A549 (cell line): ENCODE results near the gene DHRS7B.

Experiments used
- BHLHE40 ChIP-seq: IDR thresholded peaks from 2 replicates; pipeline ENCODE4 v1.6.1; 2012; ENCODE audit warnings: low read depth, low read length, inconsistent platforms
- CEBPB ChIP-seq, 2 experiments: fragments of >200 bp in 1 of 2; sonication (Bioruptor Twin) in 1 of 2; formaldehyde crosslinking in 1 of 2; IDR thresholded peaks; 2 replicates each; pipeline ENCODE4 v1.6.1; 2012 to 2016
- CTCF ChIP-seq: fragments of >200 bp; sonication (Bioruptor Twin); formaldehyde crosslinking; IDR thresholded peaks from 3 replicates; pipeline ENCODE4 v1.5.1; 2016
- ELK1 ChIP-seq: fragments of 150-350 bp; IDR thresholded peaks from 2 replicates; pipeline ENCODE4 v1.6.1; 2014; ENCODE audit warnings: low read depth, mild to moderate bottlenecking, low read length
- JUN ChIP-seq, 2 experiments: fragments of >200 bp; sonication (Bioruptor Twin); formaldehyde crosslinking; IDR thresholded peaks; 2 replicates in 1 of 2; 3 replicates in 1 of 2; pipeline ENCODE4 v1.6.1; 2016 to 2017
- MAFK ChIP-seq: fragments of 450-650 bp; IDR thresholded peaks from 2 replicates; pipeline ENCODE4 v1.6.1; 2014; ENCODE audit not compliant: partially characterized antibody
- MAX ChIP-seq: IDR thresholded peaks from 2 replicates; pipeline ENCODE4 v1.6.1; 2012
- MYC ChIP-seq: IDR thresholded peaks from 2 replicates; pipeline ENCODE4 v1.6.1; 2012; ENCODE audit warnings: mild to moderate bottlenecking, inconsistent platforms, low read length, improper control_type of control experiment, borderline replicate concordance
- POLR2A ChIP-seq: IDR thresholded peaks from 2 replicates; pipeline ENCODE4 v1.6.1; 2012; ENCODE audit warnings: mild to moderate bottlenecking, low read length
- POLR2AphosphoS2 ChIP-seq: conservative IDR thresholded peaks from 2 replicates; pipeline ENCODE4 v1.6.1; 2012; ENCODE audit warnings: low read length, improper control_type of control experiment, inconsistent platforms
- REST ChIP-seq: fragments of 200-600 bp; sonication (generic); IDR thresholded peaks from 2 replicates; pipeline ENCODE4 v1.6.1; 2016; ENCODE audit warnings: antibody characterized with exemption, mild to moderate bottlenecking, moderate library complexity
- ZSCAN20 ChIP-seq: fragments of 250-450 bp; sonication (Bioruptor Pico); IDR thresholded peaks from 2 replicates; pipeline ENCODE4 v1.8.0; 2022; ENCODE audit warnings: mild to moderate bottlenecking, moderate library complexity

GRCh38 chr17:21171970-21172510, 45.3 kb downstream of the DHRS7B start:
- TF ChIP-seq BHLHE40 (no peak), ZSCAN20 (CRISPR knock-in tag) (no peak), ELK1 (no peak), CEBPB (IDR thresholded peaks at IDR 0.05) (no peak), MAX (no peak), POLR2A (no peak), JUN (IDR thresholded peaks at IDR 0.05) (no peak), CTCF (no peak), REST (no peak), POLR2AphosphoS2 (no peak), MAFK (no peak), MYC (no peak)
